ENCODE data around the gene XKR3. TPM values are rescaled to one million over a fixed set of nuclear protein-coding genes. Genes with fewer than 3 reads are reported as not detected.
"Not testable (repeated sequence)": the region's sequence is repeated elsewhere in the genome, so short reads cannot be mapped to it uniquely, and the experiment has no call there.

Gene XKR3
- polyA plus RNA-seq, 2 donors = not detected

DNA sequence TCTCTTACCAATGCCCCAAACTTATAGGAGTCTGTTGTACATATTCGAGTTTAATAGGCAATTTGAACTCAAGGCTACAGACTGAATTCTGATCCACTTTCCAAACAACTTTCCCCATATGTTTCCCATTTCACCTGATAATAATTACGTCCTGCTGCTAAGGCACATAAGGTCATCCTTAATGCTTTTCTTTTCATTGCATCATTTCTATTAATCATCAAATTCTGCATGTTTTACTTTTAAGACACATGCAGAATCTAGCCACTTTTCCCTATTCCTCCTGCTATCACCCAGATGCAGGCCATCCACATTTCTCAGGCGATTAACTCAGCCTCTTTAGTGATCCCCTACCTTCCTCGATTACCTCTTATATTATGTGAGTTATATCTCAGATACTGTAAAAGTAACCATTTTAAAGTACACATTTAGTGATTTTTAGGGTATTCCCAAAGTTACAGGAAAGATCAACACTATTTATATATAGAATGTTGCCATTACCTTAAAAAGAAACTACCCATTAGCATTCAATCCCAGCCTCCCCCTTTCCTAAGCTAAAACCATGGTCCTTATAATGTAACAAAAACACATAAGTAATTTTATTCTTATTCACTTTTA, 14.9 kb downstream of the XKR3 start:
- no peak overlapping the region for H3K27ac ChIP-seq (ENCODE audit: low read depth in 2 of 2, low read length in 1 of 2)
- H3K4me3 ChIP-seq (ENCODE audit: low read depth in 1 of 2, low read length in 2 of 2) = no peak overlapping the region
- H3K27me3 ChIP-seq (ENCODE audit: control insufficient read depth in 1 of 2, insufficient read depth in 2 of 2, low read length in 2 of 2) = no peaks in the 10 kb centered on the region
- whole genome bisulfite sequencing, 2 donors = 71 to 77% methylated on average over 4 of the region's 4 CpGs
- no peaks in the 10 kb centered on the region for H3K36me3 ChIP-seq (ENCODE audit: control insufficient read depth in 2 of 2, insufficient read depth in 2 of 2, low read length in 1 of 2)
- H3K9me3 ChIP-seq (ENCODE audit: control insufficient read depth in 2 of 2, insufficient read depth in 1 of 2, low read depth in 1 of 2, low read length in 1 of 2) = no peaks in the 10 kb centered on the region
- H3K4me1 ChIP-seq (ENCODE audit: control insufficient read depth in 2 of 2, insufficient read depth in 2 of 2, low read length in 1 of 2) = no peaks in the 10 kb centered on the region

DNA sequence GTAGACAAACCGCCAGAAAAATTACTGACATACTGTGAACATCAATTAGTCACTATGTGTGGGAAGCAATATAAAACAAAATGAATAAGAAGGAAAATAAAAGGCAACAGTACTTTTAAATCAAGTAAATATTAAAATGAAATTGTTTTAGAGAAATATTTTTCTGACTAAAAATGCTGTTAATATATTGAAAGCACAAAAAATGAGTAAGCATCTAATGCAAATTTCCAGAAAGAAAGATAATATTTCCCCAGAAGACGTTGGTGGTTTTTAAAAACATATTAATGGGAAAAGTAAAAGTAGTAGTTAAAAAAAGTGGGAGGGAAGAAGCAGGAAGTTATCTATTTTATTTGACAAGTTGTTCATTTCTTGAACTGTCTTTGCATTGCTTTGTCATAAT, 16.5 kb downstream of the XKR3 start:
- H3K27ac ChIP-seq (ENCODE audit: low read depth in 2 of 2, low read length in 1 of 2) = no peak overlapping the region
- H3K4me1 ChIP-seq (ENCODE audit: control insufficient read depth in 2 of 2, insufficient read depth in 2 of 2, low read length in 1 of 2) = no peaks in the 10 kb centered on the region
- no peaks in the 10 kb centered on the region for H3K36me3 ChIP-seq (ENCODE audit: control insufficient read depth in 2 of 2, insufficient read depth in 2 of 2, low read length in 1 of 2)
- H3K9me3 ChIP-seq (ENCODE audit: control insufficient read depth in 2 of 2, insufficient read depth in 1 of 2, low read depth in 1 of 2, low read length in 1 of 2) = no peaks in the 10 kb centered on the region
- H3K4me3 ChIP-seq (ENCODE audit: low read depth in 1 of 2, low read length in 2 of 2) = no peak overlapping the region
- H3K27me3 ChIP-seq (ENCODE audit: control insufficient read depth in 1 of 2, insufficient read depth in 2 of 2, low read length in 2 of 2) = no peaks in the 10 kb centered on the region
- 56 to 60% methylated on average over 2 of the region's 2 CpGs for whole genome bisulfite sequencing, 2 donors

GRCh38 chr22:16807109-16807508, 18.1 kb downstream of the XKR3 start:
- Histone ChIP-seq H3K27me3 (ENCODE audit: control insufficient read depth in 1 of 2, insufficient read depth in 2 of 2, low read length in 2 of 2) (no peaks in the 10 kb centered on the region), H3K36me3 (ENCODE audit: control insufficient read depth in 2 of 2, insufficient read depth in 2 of 2, low read length in 1 of 2) (no peaks in the 10 kb centered on the region), H3K9me3 (ENCODE audit: control insufficient read depth in 2 of 2, insufficient read depth in 1 of 2, low read depth in 1 of 2, low read length in 1 of 2) (no peaks in the 10 kb centered on the region), H3K27ac (ENCODE audit: low read depth in 2 of 2, low read length in 1 of 2) (no peak overlapping the region), H3K4me1 (ENCODE audit: control insufficient read depth in 2 of 2, insufficient read depth in 2 of 2, low read length in 1 of 2) (no peaks in the 10 kb centered on the region), H3K4me3 (ENCODE audit: low read depth in 1 of 2, low read length in 2 of 2) (no peak overlapping the region)
- WGBS, 2 donors = 36 to 46% methylated on average over 2 of the region's 2 CpGs

GRCh38 chr22:16806401-16806800, 18.8 kb downstream of the XKR3 start:
- WGBS, 2 donors = 78 to 81% methylated on average over 5 of the region's 5 CpGs

GRCh38 chr22:16804882-16805281, 20.3 kb downstream of the XKR3 start:
- no peaks in the 10 kb centered on the region for H3K27me3 ChIP-seq (ENCODE audit: control insufficient read depth in 1 of 2, insufficient read depth in 2 of 2, low read length in 2 of 2)
- H3K9me3 ChIP-seq (ENCODE audit: control insufficient read depth in 2 of 2, insufficient read depth in 1 of 2, low read depth in 1 of 2, low read length in 1 of 2) = no peaks in the 10 kb centered on the region
- H3K27ac ChIP-seq (ENCODE audit: low read depth in 2 of 2, low read length in 1 of 2) = no peak overlapping the region
- no peak overlapping the region for H3K4me3 ChIP-seq (ENCODE audit: low read depth in 1 of 2, low read length in 2 of 2)
- no peaks in the 10 kb centered on the region for H3K36me3 ChIP-seq (ENCODE audit: control insufficient read depth in 2 of 2, insufficient read depth in 2 of 2, low read length in 1 of 2)
- H3K4me1 ChIP-seq (ENCODE audit: control insufficient read depth in 2 of 2, insufficient read depth in 2 of 2, low read length in 1 of 2) = no peaks in the 10 kb centered on the region
- 52 to 55% methylated on average over 2 of the region's 2 CpGs for whole genome bisulfite sequencing, 2 donors

More at GRCh38 chr22:16806401-16806800, 18.8 kb downstream of the XKR3 start:
- Histone ChIP-seq H3K9me3 (ENCODE audit: control insufficient read depth in 2 of 2, insufficient read depth in 1 of 2, low read depth in 1 of 2, low read length in 1 of 2) (no peaks in the 10 kb centered on the region), H3K27me3 (ENCODE audit: control insufficient read depth in 1 of 2, insufficient read depth in 2 of 2, low read length in 2 of 2) (no peaks in the 10 kb centered on the region), H3K36me3 (ENCODE audit: control insufficient read depth in 2 of 2, insufficient read depth in 2 of 2, low read length in 1 of 2) (no peaks in the 10 kb centered on the region), H3K4me3 (ENCODE audit: low read depth in 1 of 2, low read length in 2 of 2) (no peak overlapping the region), H3K4me1 (ENCODE audit: control insufficient read depth in 2 of 2, insufficient read depth in 2 of 2, low read length in 1 of 2) (no peaks in the 10 kb centered on the region), H3K27ac (ENCODE audit: low read depth in 2 of 2, low read length in 1 of 2) (no peak overlapping the region)

DNA sequence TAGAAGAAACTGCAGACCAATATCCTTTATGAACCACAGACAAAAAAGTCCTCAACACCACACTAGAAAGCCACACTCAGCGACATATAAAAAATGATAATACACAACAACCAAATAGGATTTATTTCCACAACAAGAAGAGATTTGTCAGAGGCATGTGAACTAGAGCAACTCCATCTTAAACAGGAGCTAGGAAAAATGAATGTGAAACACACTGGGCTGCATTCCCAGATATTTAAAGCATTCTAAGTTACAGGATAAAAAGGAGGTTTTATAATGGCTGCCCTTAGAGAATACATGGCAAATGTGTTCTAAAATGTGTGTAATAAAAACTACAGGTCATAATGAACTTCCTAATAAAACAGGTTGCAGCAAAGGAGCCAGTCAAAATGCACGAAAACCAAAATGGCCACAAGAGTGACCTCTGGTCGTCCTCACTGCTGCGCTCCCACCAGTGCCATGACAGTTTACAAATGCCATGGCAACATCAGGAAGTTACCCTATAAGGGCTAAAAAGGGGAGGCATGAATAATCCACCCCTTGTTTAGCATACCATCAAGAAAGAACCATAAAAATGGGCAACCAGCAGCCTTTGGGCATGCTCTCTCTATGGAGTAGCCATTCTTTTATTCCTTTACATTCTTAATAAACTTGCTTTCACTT, 21.8 kb downstream of the XKR3 start:
- Histone ChIP-seq H3K36me3 (ENCODE audit: control insufficient read depth in 2 of 2, insufficient read depth in 2 of 2, low read length in 1 of 2) (no peaks in the 10 kb centered on the region), H3K27me3 (ENCODE audit: control insufficient read depth in 1 of 2, insufficient read depth in 2 of 2, low read length in 2 of 2) (no peaks in the 10 kb centered on the region), H3K27ac (ENCODE audit: low read depth in 2 of 2, low read length in 1 of 2) (no peak overlapping the region), H3K9me3 (ENCODE audit: control insufficient read depth in 2 of 2, insufficient read depth in 1 of 2, low read depth in 1 of 2, low read length in 1 of 2) (no peaks in the 10 kb centered on the region), H3K4me3 (ENCODE audit: low read depth in 1 of 2, low read length in 2 of 2) (no peak overlapping the region), H3K4me1 (ENCODE audit: control insufficient read depth in 2 of 2, insufficient read depth in 2 of 2, low read length in 1 of 2) (no peaks in the 10 kb centered on the region)
- WGBS, 2 donors = 75 to 79% methylated on average over 4 of the region's 4 CpGs

- H3K4me1 ChIP-seq (ENCODE audit: control insufficient read depth in 2 of 2, insufficient read depth in 2 of 2, low read length in 1 of 2) = no peaks in the 10 kb centered on the region
- H3K27ac ChIP-seq (ENCODE audit: low read depth in 2 of 2, low read length in 1 of 2) = no peak overlapping the region
- no peaks in the 10 kb centered on the region for H3K27me3 ChIP-seq (ENCODE audit: control insufficient read depth in 1 of 2, insufficient read depth in 2 of 2, low read length in 2 of 2)
- WGBS, 2 donors = 89 to 93% methylated on average over 3 of the region's 3 CpGs
- no peaks in the 10 kb centered on the region for H3K9me3 ChIP-seq (ENCODE audit: control insufficient read depth in 2 of 2, insufficient read depth in 1 of 2, low read depth in 1 of 2, low read length in 1 of 2)
- H3K4me3 ChIP-seq (ENCODE audit: low read depth in 1 of 2, low read length in 2 of 2) = no peak overlapping the region
- no peaks in the 10 kb centered on the region for H3K36me3 ChIP-seq (ENCODE audit: control insufficient read depth in 2 of 2, insufficient read depth in 2 of 2, low read length in 1 of 2)
These were observed 23.6 kb downstream of the XKR3 start for GRCh38 chr22:16801571-16801970.

- H3K4me3 ChIP-seq (ENCODE audit: low read depth in 1 of 2, low read length in 2 of 2) = no peak overlapping the region
- H3K36me3 ChIP-seq (ENCODE audit: control insufficient read depth in 2 of 2, insufficient read depth in 2 of 2, low read length in 1 of 2) = no peaks in the 10 kb centered on the region
- 79 to 80% methylated on average over 3 of the region's 3 CpGs for WGBS, 2 donors
- H3K27ac ChIP-seq (ENCODE audit: low read depth in 2 of 2, low read length in 1 of 2) = no peak overlapping the region
- H3K27me3 ChIP-seq (ENCODE audit: control insufficient read depth in 1 of 2, insufficient read depth in 2 of 2, low read length in 2 of 2) = no peaks in the 10 kb centered on the region
- no peaks in the 10 kb centered on the region for H3K9me3 ChIP-seq (ENCODE audit: control insufficient read depth in 2 of 2, insufficient read depth in 1 of 2, low read depth in 1 of 2, low read length in 1 of 2)
- H3K4me1 ChIP-seq (ENCODE audit: control insufficient read depth in 2 of 2, insufficient read depth in 2 of 2, low read length in 1 of 2) = no peaks in the 10 kb centered on the region
These were observed 24.1 kb downstream of the XKR3 start for GRCh38 chr22:16801088-16801487.

GRCh38 chr22:16800358-16800757, 24.9 kb downstream of the XKR3 start:
- no peaks in the 10 kb centered on the region for H3K27me3 ChIP-seq (ENCODE audit: control insufficient read depth in 1 of 2, insufficient read depth in 2 of 2, low read length in 2 of 2)
- no peak overlapping the region for H3K4me3 ChIP-seq (ENCODE audit: low read depth in 1 of 2, low read length in 2 of 2)
- H3K4me1 ChIP-seq (ENCODE audit: control insufficient read depth in 2 of 2, insufficient read depth in 2 of 2, low read length in 1 of 2) = no peaks in the 10 kb centered on the region
- H3K9me3 ChIP-seq (ENCODE audit: control insufficient read depth in 2 of 2, insufficient read depth in 1 of 2, low read depth in 1 of 2, low read length in 1 of 2) = no peaks in the 10 kb centered on the region
- no peak overlapping the region for H3K27ac ChIP-seq (ENCODE audit: low read depth in 2 of 2, low read length in 1 of 2)
- no peaks in the 10 kb centered on the region for H3K36me3 ChIP-seq (ENCODE audit: control insufficient read depth in 2 of 2, insufficient read depth in 2 of 2, low read length in 1 of 2)
- whole genome bisulfite sequencing, 2 donors = 80 to 87% methylated on average over 1 of the region's 1 CpG

GRCh38 chr22:16795504-16795903, 29.7 kb downstream of the XKR3 start:
- not testable (repeated sequence) for H3K36me3 ChIP-seq (ENCODE audit: control insufficient read depth in 2 of 2, insufficient read depth in 2 of 2, low read length in 1 of 2); H3K4me3 ChIP-seq (ENCODE audit: low read depth in 1 of 2, low read length in 2 of 2); H3K27ac ChIP-seq (ENCODE audit: low read depth in 2 of 2, low read length in 1 of 2); H3K4me1 ChIP-seq (ENCODE audit: control insufficient read depth in 2 of 2, insufficient read depth in 2 of 2, low read length in 1 of 2); H3K27me3 ChIP-seq (ENCODE audit: control insufficient read depth in 1 of 2, insufficient read depth in 2 of 2, low read length in 2 of 2); H3K9me3 ChIP-seq (ENCODE audit: control insufficient read depth in 2 of 2, insufficient read depth in 1 of 2, low read depth in 1 of 2, low read length in 1 of 2)
- 80 to 87% methylated on average over 1 of the region's 1 CpG for WGBS, 2 donors
